COLO829 (cell line): ENCODE measurements around the gene MUC15.
A peak's percentile ranks its signal among the peaks of the same experiment; 100 is the strongest.
"Not testable (repeated sequence)": the region's sequence is repeated elsewhere in the genome, so short reads cannot be mapped to it uniquely, and the experiment has no call there.

Experiments used
- DNase-seq: peaks from one replicate; pipeline ENCODE4 v3.0.0; 2012; ENCODE audit warnings: low spot score

MUC15 gene

GRCh38 chr11:26571861-26572654 lies at the start of gene MUC15:
Gene MUC15 (minus strand): TSS chr11:26572263. CDS start chr11:26567094, 5,169 bp downstream.
- no peak for DNase-seq

- peak; percentile 69 for DNase-seq
Measured at GRCh38 chr11:26621132-26621531, 49.1 kb upstream of the MUC15 start.

- DNase-seq: no peak
Measured at GRCh38 chr11:26620282-26621045, 48.4 kb upstream of the MUC15 start.

- no peak for DNase-seq
Measured at GRCh38 chr11:26618441-26618840, 46.4 kb upstream of the MUC15 start.

- DNase-seq: no peak
Measured at GRCh38 chr11:26613759-26614158, 41.7 kb upstream of the MUC15 start.

- DNase-seq: no peak
Measured at GRCh38 chr11:26608507-26609146, 36.6 kb upstream of the MUC15 start.

GRCh38 chr11:26607725-26608506 lies 35.9 kb upstream of the MUC15 start:
- DNase-seq: no peak

GRCh38 chr11:26599876-26600434 lies 27.9 kb upstream of the MUC15 start:
- peak; percentile 27 for DNase-seq

GRCh38 chr11:26599425-26599824 lies 27.4 kb upstream of the MUC15 start:
- DNase-seq: peak; percentile 56

GRCh38 chr11:26597899-26598298 lies 25.8 kb upstream of the MUC15 start:
- no peak for DNase-seq

- DNase-seq: not testable (repeated sequence)
Measured at GRCh38 chr11:26597049-26597689, 25.1 kb upstream of the MUC15 start.

- not testable (repeated sequence) for DNase-seq
Measured at GRCh38 chr11:26595207-26595865, 23.3 kb upstream of the MUC15 start.

- no peak for DNase-seq
Measured at GRCh38 chr11:26593691-26594090, 21.6 kb upstream of the MUC15 start.

GRCh38 chr11:26587073-26587472 lies 15.0 kb upstream of the MUC15 start:
- DNase-seq: no peak

- DNase-seq: no peak
Measured at GRCh38 chr11:26584818-26585217, 12.8 kb upstream of the MUC15 start.

- no peak for DNase-seq
Measured at GRCh38 chr11:26583550-26583949, 11.5 kb upstream of the MUC15 start.

- no peak for DNase-seq
Measured at GRCh38 chr11:26580929-26581328, 8.9 kb upstream of the MUC15 start.

- DNase-seq: no peak
Measured at GRCh38 chr11:26579683-26580082, 7.6 kb upstream of the MUC15 start.

- DNase-seq: no peak
Measured at GRCh38 chr11:26578998-26579661, 7.1 kb upstream of the MUC15 start.

GRCh38 chr11:26575946-26576345 lies 3.9 kb upstream of the MUC15 start:
- no peak for DNase-seq
